Natural killer cell (primary cell): Measurements from ENCODE around the gene RNASEL. TPM values are rescaled to one million over a fixed set of nuclear protein-coding genes. Genes with fewer than 3 reads are reported as not detected.

Source experiments
- ATAC-seq, 3 donors: fragments of 150-1000 bp in 2 of 3; fragments of 200-7000 bp in 1 of 3; cut with Tn5 transposase; 1 replicate in 1 of 3; 2 replicates in 2 of 3; pipeline ENCODE4 v1.10.0; 2021; ENCODE audit warnings: mild to moderate bottlenecking in 2 of 3, moderate library complexity in 2 of 3
- DNase-seq, 2 donors: peaks; one replicate each; pipeline versions ENCODE4 v3.0.0 to v3.0.0-alpha.2; 2013 to 2021; ENCODE audit warnings: mixed read lengths in 1 of 2
- H3K27ac ChIP-seq: one replicate; pipeline ENCODE4 v1.5.1; 2013; ENCODE audit warnings: mild to moderate bottlenecking, low read length
- H3K27me3 ChIP-seq: one replicate; pipeline ENCODE4 v1.6.1; 2013; ENCODE audit warnings: low read length; ENCODE audit not compliant: control insufficient read depth, insufficient read depth
- H3K36me3 ChIP-seq: one replicate; pipeline ENCODE4 v1.6.1; 2013; ENCODE audit warnings: low read length; ENCODE audit not compliant: control insufficient read depth, insufficient read depth
- H3K4me1 ChIP-seq: one replicate; pipeline ENCODE4 v1.6.1; 2013; ENCODE audit warnings: low read length; ENCODE audit not compliant: control insufficient read depth, insufficient read depth
- H3K4me3 ChIP-seq: one replicate; pipeline ENCODE4 v1.5.1; 2013; ENCODE audit warnings: low read length
- H3K9me3 ChIP-seq: one replicate; pipeline ENCODE4 v1.6.1; 2013; ENCODE audit warnings: low read length; ENCODE audit not compliant: control insufficient read depth, insufficient read depth
- H3K27ac Mint-ChIP-seq, 2 donors: one replicate each; pipeline ENCODE4 v1.8.0; 2022; ENCODE audit warnings: mild to moderate bottlenecking in 2 of 2, mixed read lengths in 2 of 2, moderate library complexity in 1 of 2
- H3K27me3 Mint-ChIP-seq, 2 donors: one replicate each; pipeline ENCODE4 v1.8.0; 2022; ENCODE audit warnings: low read depth in 2 of 2, mixed read lengths in 2 of 2
- H3K36me3 Mint-ChIP-seq: one replicate; pipeline ENCODE4 v1.8.0; 2022; ENCODE audit warnings: mixed read lengths
- H3K4me1 Mint-ChIP-seq, 2 donors: one replicate each; pipeline ENCODE4 v1.8.0; 2022; ENCODE audit warnings: mixed read lengths in 2 of 2
- H3K4me3 Mint-ChIP-seq: one replicate; pipeline ENCODE4 v1.8.0; 2022; ENCODE audit warnings: mild to moderate bottlenecking, moderate library complexity, mixed read lengths
- H3K9me3 Mint-ChIP-seq, 2 donors: one replicate each; pipeline ENCODE4 v1.8.0; 2022; ENCODE audit warnings: mixed read lengths in 2 of 2
- CTCF ChIP-seq: fragments of 200-600 bp; IDR thresholded peaks from one replicate; pipeline ENCODE4 v1.8.0; 2022; ENCODE audit warnings: antibody characterized with exemption
- WGBS: methylation state at CpG from one replicate; pipeline ENCODE4 v1.1.7; 2013; ENCODE audit warnings: missing lambda C conversion rate; ENCODE audit not compliant: insufficient coverage; 5-methylcytosine and 5-hydroxymethylcytosine counted together
- intact Hi-C: fragments of 100-400 bp; cut with micrococcal nuclease; formaldehyde crosslinking; loops from one replicate; pipeline ENCODE4 v1.14.2; 2022
- total RNA-seq, 4 donors: library from RNA; stranded (reverse); fragments of 120-200 nt in 1 of 4; gene quantifications; one replicate each; pipeline versions ENCODE4 v1.2.3 to v1.2.4, GENCODE V29; 2013 to 2022

Gene RNASEL
- total RNA-seq, 3 donors from 2014 or later (not counting 1 experiment from before 2014, with no cell fraction given): 3.3 to 5.8 (median 4.8) TPM

GRCh38 chr1:182574156-182574555 is 14.9 kb downstream of the RNASEL start:
- intact Hi-C loops: no loop called here
- no peaks in the 10 kb centered on the region for H3K9me3 ChIP-seq
- ATAC-seq (no peak), DNase-seq (no peak)
- H3K9me3 Mint-ChIP-seq: no peaks in the 10 kb centered on the region
- H3K27ac Mint-ChIP-seq: no peak overlapping the region
- no peak overlapping the region for H3K4me3 ChIP-seq
- H3K27ac ChIP-seq: no peak overlapping the region
- no peaks in the 10 kb centered on the region for H3K27me3 ChIP-seq
- no peaks in the 10 kb centered on the region for H3K4me1 Mint-ChIP-seq
- H3K4me1 ChIP-seq: no peaks in the 10 kb centered on the region
- 100% methylated on average over 4 of the region's 4 CpGs for WGBS
- peaks cover 24% of the 10 kb centered on the region for H3K36me3 Mint-ChIP-seq
- no peaks in the 10 kb centered on the region for H3K27me3 Mint-ChIP-seq
- TF ChIP-seq CTCF: no peak
- no peak overlapping the region for H3K4me3 Mint-ChIP-seq
- H3K36me3 ChIP-seq: peaks cover 41% of the 10 kb centered on the region

- Mint-ChIP-seq H3K36me3 (peaks cover 10% of the 10 kb centered on the region), H3K27ac (no peak overlapping the region), H3K4me1 (no peaks in the 10 kb centered on the region), H3K4me3 (no peak overlapping the region), H3K9me3 (no peaks in the 10 kb centered on the region), H3K27me3 (peaks cover 0 to under 1% of the 10 kb centered on the region in 2 donors)
- Histone ChIP-seq H3K4me1 (no peaks in the 10 kb centered on the region), H3K36me3 (peaks cover 24% of the 10 kb centered on the region), H3K27ac (peak overlapping the region; percentile 48), H3K9me3 (no peaks in the 10 kb centered on the region), H3K4me3 (no peak overlapping the region), H3K27me3 (no peaks in the 10 kb centered on the region)
- intact Hi-C loops: no loop called here
- TF ChIP-seq CTCF: no peak
- 78% methylated on average over 2 of the region's 2 CpGs for WGBS
- DNase-seq: no peak
- ATAC-seq: no peak
These were observed 18.5 kb downstream of the RNASEL start for GRCh38 chr1:182570611-182570970.

- Mint-ChIP-seq H3K4me1 (no peaks in the 10 kb centered on the region), H3K27me3 (peaks cover 2 to 6% of the 10 kb centered on the region in 2 donors), H3K36me3 (peaks cover 6% of the 10 kb centered on the region), H3K4me3 (no peak overlapping the region), H3K27ac (no peak overlapping the region), H3K9me3 (no peaks in the 10 kb centered on the region)
- no peak overlapping the region for H3K4me3 ChIP-seq
- peak overlapping the region; percentile 48 for H3K27ac ChIP-seq
- peaks cover 19% of the 10 kb centered on the region for H3K36me3 ChIP-seq
- intact Hi-C loops: no loop called here
- WGBS: 84% methylated on average over 6 of the region's 6 CpGs
- H3K9me3 ChIP-seq: no peaks in the 10 kb centered on the region
- peak in 1 of 3 donors; percentile 7 for ATAC-seq
- TF ChIP-seq CTCF: no peak
- no peaks in the 10 kb centered on the region for H3K4me1 ChIP-seq
- no peaks in the 10 kb centered on the region for H3K27me3 ChIP-seq
- no peak for DNase-seq
These were observed 19.0 kb downstream of the RNASEL start for GRCh38 chr1:182569939-182570610.
